G401.6 (cell line): ENCODE results near the gene TCERG1L.
"Not testable (repeated sequence)": the region's sequence is repeated elsewhere in the genome, so short reads cannot be mapped to it uniquely, and the experiment has no call there.

Source experiments
- FAIRE-seq: peaks from 2 replicates; lab custom pipeline; 2012; peaks lifted over from hg19 to GRCh38; lab: Jason Lieb, UNC

Gene TCERG1L

GRCh38 chr10:131083915-131084790 lies 227.4 kb downstream of the TCERG1L start:
- FAIRE-seq, result no peak

DNA sequence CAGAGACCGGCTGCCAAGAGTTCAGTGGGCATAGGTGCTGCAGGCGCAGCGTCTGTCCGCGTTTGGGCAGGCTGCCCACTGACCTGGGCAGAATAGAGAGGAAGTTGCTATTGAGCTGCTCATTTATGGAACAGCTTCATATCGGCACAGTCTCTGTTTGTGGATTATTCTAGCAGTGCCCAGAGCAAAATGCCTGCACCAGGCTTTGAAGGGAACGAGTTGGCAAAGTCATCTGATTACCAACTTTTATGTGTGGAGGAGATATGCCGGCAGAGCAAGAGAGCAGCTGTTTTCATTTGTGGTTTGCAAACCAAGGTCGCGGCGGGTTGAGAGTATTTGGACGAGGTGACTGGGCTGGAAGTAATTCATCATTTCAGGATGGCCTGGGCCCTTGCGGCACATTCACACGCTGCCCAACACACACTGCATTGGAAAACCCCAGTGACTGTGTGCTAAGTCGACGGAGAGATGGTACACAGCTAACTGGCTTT lies 228.5 kb downstream of the TCERG1L start:
- FAIRE-seq, result no peak

DNA sequence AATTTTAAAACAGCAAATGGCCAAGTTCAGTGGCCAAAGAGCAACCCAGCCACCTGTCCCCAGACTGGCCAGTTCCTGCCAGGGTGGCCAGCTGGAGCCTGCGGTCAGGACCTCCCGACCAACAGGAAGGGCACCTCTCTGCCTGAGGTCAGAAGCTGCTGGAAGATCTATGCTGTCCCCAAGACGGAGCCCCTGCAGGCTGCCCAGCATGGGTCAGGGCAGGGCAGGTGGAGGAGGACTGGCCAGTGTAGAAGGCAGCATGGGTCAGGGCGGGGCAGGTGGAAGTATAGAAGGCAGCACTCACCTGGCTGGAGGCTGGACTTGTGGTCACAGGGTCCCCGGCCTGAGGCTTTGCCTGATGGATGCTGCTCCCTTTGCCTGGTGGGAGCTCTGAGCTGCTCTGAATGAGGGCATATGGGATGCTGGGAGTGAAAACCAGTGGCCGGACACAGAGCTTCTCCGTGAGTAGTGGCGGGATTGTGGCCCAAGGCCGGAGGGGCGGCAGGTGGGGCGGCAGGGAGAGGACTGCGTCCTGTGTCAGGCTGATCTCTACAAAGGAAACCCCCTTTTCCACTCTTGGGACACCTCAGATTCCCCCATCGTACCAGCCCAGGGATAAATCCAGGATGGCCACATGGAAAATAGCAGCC lies 229.2 kb downstream of the TCERG1L start:
- FAIRE-seq, result no peak

DNA sequence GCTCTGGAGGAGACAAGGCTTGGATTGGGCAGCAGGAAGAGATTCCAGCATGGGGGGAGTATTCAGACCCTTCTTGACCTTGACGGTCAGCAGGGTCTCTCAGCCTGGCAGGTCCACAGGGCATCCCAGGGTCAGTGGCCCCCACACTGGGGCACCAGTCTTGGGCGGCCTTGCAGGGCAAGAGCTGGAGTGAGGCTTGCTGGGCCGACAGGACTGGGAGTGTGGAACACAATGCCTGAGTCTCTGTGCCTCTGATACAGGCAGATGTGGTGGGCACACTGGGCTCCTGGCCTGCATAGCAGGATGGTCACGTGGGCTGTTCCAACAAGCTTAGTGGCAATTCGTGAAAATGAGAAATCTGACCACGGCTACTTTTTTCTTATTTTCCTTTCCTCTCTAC lies 229.7 kb downstream of the TCERG1L start:
- no peak for FAIRE-seq

DNA sequence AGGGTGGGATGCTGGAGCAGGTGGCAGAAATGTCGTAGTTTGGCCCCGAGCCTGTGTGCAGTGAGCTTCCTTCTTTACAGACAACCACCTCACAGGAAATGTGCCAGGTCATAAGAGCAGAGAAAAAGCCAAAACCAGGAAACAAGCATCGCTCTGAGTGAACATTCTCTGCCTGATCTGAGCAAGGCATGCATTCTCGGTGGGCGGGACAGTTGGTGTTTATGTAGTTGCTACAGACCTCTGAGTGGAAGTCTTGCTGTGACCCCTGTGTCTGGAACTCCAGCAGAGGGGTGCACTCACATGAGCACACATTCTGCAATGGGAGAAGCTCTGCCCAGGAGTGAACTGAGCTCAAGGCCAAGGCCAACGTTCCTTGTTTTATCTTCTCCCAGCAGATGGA lies 230.1 kb downstream of the TCERG1L start:
- FAIRE-seq, result no peak

- FAIRE-seq, result no peak
Observed at GRCh38 chr10:131080571-131080970, 230.9 kb downstream of the TCERG1L start.

DNA sequence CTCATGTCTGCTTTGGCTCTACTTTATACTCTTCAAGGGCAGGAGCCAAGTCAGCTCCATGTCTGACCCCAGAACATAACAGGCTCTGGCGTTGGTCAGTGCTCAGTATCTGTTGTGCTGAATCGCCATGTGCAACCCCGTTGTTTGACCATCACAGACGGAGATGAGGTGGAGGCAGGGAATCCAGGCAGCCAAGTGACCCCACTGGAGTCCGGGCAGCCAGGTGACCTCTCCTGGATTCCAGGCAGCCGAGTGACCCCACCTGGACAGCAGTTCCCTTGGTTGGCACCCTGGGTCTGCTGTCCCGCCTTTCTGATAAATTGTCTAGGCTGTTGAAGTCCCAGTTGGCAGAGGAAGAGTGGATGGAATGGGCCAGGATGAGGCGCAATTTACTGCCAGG lies 232.2 kb downstream of the TCERG1L start:
- no peak for FAIRE-seq

DNA sequence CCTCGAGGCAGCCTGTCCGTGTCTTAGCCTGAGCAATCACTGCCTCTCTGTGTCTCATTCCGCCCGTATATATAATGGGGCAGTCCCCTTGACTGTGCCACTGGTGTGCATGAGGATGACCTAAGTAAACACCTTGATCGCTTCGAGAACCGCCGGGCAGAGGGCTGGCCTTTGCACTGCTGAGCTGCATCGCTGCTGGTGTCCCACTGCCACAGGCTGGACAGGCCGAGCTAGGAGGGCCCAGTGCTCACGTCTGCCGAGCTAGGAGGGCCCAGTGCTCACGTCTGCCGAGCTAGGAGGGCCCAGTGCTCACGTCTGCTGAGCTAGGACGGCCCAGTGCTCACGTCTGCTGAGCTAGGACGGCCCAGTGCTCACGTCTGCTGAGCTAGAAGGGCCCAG lies 232.6 kb downstream of the TCERG1L start:
- FAIRE-seq, result not testable (repeated sequence)

DNA sequence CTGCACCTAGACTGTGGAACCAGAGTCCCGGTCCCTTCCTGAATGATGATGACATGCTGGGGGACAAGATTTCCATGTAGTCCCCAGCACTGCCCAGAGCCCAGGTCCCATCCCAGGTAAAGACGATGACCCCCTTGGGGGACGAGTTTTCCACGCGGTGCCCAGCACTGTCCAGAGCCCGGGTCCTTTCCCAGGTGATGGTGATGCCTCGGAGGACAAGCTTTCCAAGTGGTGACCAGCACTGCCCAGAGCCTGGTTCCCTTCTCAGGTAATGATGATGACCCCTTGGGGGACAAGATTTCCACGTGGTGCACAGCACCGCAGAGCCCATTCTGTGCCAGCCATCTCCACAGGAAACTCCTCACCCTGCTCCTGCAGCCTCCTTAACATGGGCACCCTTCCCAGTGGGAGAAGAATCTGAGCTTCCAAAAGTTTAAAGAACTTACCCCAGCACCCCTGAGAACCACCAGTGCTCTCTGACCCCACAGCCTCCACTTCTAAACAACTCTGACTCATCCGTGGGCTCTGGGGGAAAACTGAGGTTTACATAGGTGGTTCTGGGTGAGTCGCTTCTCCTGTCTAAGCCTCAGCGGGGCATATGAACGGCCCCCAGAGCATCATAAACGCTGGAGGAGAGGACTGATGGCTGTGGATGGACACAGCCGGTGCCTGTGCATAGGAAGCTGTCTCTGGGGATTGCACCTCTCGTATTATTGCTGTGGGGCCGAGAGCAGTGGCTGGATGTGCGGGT lies 233.2 kb downstream of the TCERG1L start:
- no peak for FAIRE-seq

DNA sequence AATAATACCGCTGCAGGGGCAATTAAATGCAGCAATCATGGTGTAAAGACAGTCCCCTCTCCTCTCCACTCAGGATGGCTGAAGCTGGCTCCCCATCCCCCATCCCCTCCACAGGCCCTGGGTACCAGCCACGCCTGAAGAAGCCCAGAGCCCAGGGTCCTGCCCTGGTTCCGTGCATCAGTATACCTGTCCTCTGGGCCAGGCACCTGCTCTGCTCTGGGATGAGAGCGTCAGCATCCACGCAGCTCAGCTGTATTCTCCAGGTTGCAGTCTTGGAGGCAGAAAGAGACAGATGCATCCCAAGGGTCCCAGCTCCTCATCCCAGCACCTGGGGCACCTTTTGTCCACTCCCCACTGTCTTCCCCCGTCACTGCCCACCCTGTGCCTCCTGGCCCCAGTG lies 233.8 kb downstream of the TCERG1L start:
- no peak for FAIRE-seq

- no peak for FAIRE-seq
Observed at GRCh38 chr10:131077031-131077430, 234.5 kb downstream of the TCERG1L start.

DNA sequence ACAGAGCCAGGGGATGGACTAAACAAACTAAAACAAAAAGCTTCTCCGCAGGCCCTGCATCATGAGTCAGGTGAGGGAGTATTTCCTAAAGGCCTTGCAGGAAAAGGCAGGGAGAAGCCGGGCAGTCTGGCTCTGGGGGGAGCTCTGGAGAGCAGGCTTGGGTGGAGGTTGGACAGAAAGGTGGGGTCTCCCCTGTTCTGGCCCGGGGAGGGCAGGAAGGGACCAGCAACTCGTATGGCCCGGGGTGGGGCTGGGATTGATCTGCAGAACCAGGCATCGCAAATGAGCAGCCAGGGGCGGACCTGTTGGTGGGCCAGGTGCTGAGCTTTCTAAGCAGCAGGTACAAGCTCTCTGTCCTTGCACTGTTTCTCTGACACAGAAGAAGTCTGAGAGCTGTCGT lies 235.2 kb downstream of the TCERG1L start:
- FAIRE-seq, result no peak

GRCh38 chr10:131075218-131075770 lies 236.2 kb downstream of the TCERG1L start:
- no peak for FAIRE-seq

DNA sequence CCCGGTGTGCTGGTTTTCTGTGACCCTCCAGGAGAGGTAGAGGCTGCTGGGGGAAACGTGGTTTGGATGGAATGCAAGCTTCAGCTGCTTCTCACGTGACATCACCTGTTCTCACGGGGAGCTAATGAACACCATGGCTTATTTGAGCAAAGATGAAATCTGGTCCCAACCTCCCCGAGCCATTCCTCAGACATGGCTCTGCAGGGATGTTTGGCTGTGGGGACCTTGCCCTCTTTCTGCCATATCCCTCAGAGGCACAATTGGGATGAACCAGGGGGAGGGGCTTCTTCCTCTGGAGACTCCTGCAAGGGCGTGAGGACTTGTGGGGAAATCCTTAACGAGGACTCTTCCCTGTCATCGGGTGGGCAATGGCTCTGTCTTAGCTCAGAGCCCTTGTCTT lies 236.8 kb downstream of the TCERG1L start:
- FAIRE-seq, result no peak

GRCh38 chr10:131073469-131074035 lies 238.0 kb downstream of the TCERG1L start:
- FAIRE-seq, result no peak

DNA sequence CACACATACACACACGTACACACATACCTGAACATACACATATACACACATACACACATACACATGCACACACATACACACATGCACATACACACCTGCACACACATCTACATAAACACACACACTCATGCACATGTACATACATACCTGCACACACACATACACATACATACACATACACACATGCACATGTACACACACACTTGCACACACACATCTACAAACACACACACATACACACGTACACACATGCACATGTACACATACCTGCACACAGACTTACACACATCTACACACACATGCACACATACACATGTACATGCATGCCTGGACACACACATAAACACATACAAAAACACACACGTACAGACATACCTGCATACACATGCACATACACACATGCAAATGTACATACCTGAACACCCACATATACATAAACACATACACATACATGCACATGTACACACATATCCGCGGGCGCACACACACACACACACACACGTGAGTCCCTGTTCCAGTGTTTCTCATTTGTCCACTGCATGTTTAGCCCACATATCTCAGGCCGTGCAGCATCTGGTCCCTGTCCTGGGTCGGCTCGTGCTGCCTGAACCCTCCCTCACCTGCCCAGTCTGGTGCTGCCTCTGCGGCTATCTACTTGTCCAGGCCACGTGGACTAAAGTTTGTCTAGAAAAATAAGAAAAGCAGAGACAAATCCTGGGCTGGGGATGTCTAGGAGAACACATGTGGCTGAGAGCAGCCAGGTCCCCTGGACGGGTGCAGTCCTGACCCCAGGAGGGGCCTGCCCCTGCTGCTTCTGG lies 238.7 kb downstream of the TCERG1L start:
- no peak for FAIRE-seq

DNA sequence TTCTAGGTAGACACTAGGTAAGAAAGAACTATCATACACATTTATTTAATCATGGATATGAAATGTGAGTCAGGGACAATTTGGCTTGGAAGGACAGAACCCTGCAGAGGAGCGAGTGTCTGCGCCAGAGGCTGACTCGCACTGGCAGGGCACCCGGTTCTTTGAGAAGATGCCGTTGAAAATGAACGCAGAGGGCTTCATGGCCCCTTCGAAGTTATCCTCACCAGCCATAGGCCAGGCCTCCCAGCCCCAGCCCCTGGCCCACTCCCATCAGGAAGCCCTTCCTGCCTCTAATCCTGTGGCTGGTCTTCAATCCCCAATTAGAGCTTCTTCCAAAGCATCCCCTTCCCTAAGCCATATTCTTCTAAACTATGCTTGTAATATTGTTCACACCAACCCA lies 239.8 kb downstream of the TCERG1L start:
- no peak for FAIRE-seq

DNA sequence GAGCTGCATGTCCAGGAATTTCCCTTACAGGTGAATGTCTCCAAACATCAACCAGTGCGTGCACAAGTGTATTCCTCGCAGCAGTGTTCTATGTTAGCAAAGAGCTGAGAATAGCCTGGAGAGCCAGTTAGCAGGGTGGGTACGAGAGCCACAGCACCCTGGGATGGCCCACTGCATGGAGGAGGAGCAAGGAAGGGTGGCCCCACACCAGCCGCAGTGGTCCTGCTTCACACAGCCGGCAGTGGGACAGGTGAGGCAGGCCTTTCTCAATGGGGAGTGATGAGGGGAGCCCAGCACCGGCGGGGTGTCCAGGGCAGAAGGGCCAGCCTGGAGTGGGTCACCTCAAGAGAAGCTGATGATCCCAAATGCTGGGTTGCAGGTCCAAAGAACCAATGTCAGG lies 240.7 kb downstream of the TCERG1L start:
- no peak for FAIRE-seq

GRCh38 chr10:131068760-131069159 lies 242.8 kb downstream of the TCERG1L start:
- FAIRE-seq, result no peak

DNA sequence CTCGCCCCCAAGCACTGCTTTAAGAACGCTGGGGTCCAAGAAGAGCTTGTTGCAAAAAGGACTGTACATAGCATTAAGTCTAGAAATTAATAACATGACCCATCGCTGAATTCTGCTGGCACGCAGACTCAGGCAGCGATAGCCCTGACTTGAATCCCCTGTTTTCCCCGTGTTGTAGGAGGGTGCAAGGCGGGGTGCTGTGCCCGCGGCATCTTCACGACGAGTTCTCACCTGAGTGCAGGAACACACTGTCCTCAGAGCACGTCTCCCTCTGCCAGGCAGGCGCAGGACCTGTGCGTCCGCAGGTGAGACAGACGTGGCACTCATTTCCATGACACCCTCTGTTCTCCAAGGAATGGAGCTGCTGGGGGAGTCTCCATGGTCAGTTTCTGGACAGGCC lies 243.2 kb downstream of the TCERG1L start:
- FAIRE-seq, result no peak

GRCh38 chr10:131067690-131068089 lies 243.8 kb downstream of the TCERG1L start:
- FAIRE-seq, result no peak
